Colonic mucosa (tissue), 4 donors: Measurements from ENCODE around the gene LYPD6B. TPM values are rescaled to one million over a fixed set of nuclear protein-coding genes. Genes with fewer than 3 reads are reported as not detected.

Experiments used
- DNase-seq: peaks from one replicate; pipeline ENCODE4 v3.0.0-alpha.2; 2020
- H3K27ac ChIP-seq: fragments of 200-600 bp; one replicate; pipeline ENCODE4 v1.8.0; 2021
- H3K27me3 ChIP-seq: fragments of 200-600 bp; one replicate; pipeline ENCODE4 v1.8.0; 2021
- H3K36me3 ChIP-seq: fragments of 200-600 bp; one replicate; pipeline ENCODE4 v1.8.0; 2021
- H3K4me1 ChIP-seq: fragments of 200-600 bp; one replicate; pipeline ENCODE4 v1.8.0; 2021; ENCODE audit warnings: mild to moderate bottlenecking
- H3K4me3 ChIP-seq: fragments of 200-600 bp; one replicate; pipeline ENCODE4 v1.8.0; 2021
- H3K9ac ChIP-seq, 2 donors: one replicate each; pipeline ENCODE4 v1.7.0; 2013; ENCODE audit warnings: control low read depth in 2 of 2, low read depth in 2 of 2, low read length in 2 of 2
- H3K9me3 ChIP-seq: fragments of 200-600 bp; one replicate; pipeline ENCODE4 v1.8.0; 2021
- intact Hi-C: fragments of 100-400 bp; cut with DNase I; formaldehyde crosslinking; loops from one replicate; pipeline ENCODE4 v1.14.1; 2022
- total RNA-seq, 2 donors: library from RNA; stranded (reverse); fragmentation: NEBNext Ultra II Directional in 1 of 2; extraction: Animal tissue kit (Norgen Biotek cat#: 25700) in 1 of 2; gene quantifications; one replicate each; pipeline ENCODE4 v1.2.1, GENCODE V29; 2021
- TF ChIP-seq, protein P1 (sequence below): fragments of 200-600 bp; IDR thresholded peaks from one replicate; pipeline ENCODE4 v1.8.0; 2022; ENCODE audit warnings: antibody characterized with exemption, mild to moderate bottlenecking
- donor health status: healthy.
- donor health status: DM: no; HTN: no; CAD: no.
- donor health status: DM: no; HTN: no; CAD: no.

LYPD6B gene
- total RNA-seq, 2 donors from 2014 or later, result 2.6 to 3.4 TPM

DNA sequence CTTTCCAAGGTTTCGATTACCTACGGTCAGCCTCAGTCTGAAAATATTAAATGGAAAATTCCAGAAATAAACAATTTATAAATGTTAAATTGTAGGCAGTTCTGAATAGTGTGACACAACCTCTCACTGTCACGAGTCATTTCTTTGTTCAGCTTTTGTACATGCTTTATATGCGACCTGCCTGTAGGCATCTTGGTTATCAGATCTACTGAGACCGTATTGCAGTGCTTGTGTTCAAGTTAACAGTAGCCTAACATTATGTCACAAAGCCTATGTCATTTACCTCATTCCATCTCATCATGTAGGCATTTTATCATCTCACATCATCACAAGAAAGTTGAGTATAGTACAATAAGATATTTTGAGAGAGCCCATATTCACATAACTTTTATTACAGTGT lies 77.3 kb downstream of the LYPD6B start:
- no peaks in the 10 kb centered on the region for H3K9me3 ChIP-seq
- TF ChIP-seq, protein P1, sequence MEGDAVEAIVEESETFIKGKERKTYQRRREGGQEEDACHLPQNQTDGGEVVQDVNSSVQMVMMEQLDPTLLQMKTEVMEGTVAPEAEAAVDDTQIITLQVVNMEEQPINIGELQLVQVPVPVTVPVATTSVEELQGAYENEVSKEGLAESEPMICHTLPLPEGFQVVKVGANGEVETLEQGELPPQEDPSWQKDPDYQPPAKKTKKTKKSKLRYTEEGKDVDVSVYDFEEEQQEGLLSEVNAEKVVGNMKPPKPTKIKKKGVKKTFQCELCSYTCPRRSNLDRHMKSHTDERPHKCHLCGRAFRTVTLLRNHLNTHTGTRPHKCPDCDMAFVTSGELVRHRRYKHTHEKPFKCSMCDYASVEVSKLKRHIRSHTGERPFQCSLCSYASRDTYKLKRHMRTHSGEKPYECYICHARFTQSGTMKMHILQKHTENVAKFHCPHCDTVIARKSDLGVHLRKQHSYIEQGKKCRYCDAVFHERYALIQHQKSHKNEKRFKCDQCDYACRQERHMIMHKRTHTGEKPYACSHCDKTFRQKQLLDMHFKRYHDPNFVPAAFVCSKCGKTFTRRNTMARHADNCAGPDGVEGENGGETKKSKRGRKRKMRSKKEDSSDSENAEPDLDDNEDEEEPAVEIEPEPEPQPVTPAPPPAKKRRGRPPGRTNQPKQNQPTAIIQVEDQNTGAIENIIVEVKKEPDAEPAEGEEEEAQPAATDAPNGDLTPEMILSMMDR, result no peak
- H3K36me3 ChIP-seq, result no peaks in the 10 kb centered on the region
- no peak overlapping the region for H3K4me3 ChIP-seq
- H3K27me3 ChIP-seq, result no peaks in the 10 kb centered on the region
- no peak for DNase-seq
- no peak overlapping the region for H3K27ac ChIP-seq
- H3K9ac ChIP-seq, result no peak overlapping the region
- H3K4me1 ChIP-seq, result no peaks in the 10 kb centered on the region
- intact Hi-C loops, result no loop called here

DNA sequence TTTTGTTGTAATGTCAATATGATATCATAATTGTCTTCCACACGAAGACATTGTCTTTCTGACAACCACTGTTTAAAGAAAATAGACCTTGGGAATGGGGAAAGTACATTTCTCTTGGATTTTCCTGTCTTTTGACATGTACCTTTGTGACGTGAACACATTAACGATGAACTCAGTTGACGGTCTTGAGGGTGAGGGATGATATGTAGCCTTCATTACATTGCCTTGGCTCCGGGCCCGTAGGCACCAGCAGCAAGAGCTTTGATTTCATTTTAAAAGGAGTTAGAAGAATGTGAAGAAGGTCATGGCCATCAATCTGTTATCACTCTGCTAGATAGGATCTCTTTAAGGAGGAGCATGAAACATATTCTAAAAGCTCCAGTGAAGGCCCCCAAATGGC lies 80.9 kb downstream of the LYPD6B start:
- Histone ChIP-seq H3K9me3 (no peaks in the 10 kb centered on the region), H3K27me3 (no peaks in the 10 kb centered on the region), H3K4me3 (no peak overlapping the region), H3K36me3 (no peaks in the 10 kb centered on the region), H3K9ac (no peak overlapping the region), H3K4me1 (no peaks in the 10 kb centered on the region), H3K27ac (no peak overlapping the region)
- intact Hi-C loops, result no loop called here
- TF ChIP-seq, protein P1, result no peak
- no peak for DNase-seq

DNA sequence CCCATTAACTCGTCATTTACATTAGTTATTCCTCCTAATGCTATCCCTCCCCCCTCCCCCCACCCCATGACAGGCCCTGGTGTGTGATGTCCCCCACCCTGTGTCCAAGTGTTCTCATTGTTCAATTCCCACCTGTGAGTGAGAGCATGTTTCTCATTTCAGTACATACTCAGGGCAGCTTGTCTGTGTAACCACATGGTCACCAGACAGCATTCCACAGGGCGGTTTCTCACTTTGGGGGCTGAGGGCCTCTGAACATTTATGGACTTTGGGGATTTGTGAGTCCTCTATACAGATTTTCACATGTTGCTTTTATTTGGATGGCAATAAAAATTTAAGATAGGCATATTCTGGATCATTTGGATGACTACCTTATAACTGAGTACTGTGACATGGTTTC lies 84.0 kb downstream of the LYPD6B start:
- TF ChIP-seq, protein P1, result no peak
- DNase-seq, result no peak
- Histone ChIP-seq H3K27ac (no peak overlapping the region), H3K4me3 (no peak overlapping the region), H3K36me3 (no peaks in the 10 kb centered on the region), H3K9ac (no peak overlapping the region), H3K27me3 (no peaks in the 10 kb centered on the region), H3K4me1 (no peaks in the 10 kb centered on the region), H3K9me3 (no peaks in the 10 kb centered on the region)
- intact Hi-C loops, result no loop called here

DNA sequence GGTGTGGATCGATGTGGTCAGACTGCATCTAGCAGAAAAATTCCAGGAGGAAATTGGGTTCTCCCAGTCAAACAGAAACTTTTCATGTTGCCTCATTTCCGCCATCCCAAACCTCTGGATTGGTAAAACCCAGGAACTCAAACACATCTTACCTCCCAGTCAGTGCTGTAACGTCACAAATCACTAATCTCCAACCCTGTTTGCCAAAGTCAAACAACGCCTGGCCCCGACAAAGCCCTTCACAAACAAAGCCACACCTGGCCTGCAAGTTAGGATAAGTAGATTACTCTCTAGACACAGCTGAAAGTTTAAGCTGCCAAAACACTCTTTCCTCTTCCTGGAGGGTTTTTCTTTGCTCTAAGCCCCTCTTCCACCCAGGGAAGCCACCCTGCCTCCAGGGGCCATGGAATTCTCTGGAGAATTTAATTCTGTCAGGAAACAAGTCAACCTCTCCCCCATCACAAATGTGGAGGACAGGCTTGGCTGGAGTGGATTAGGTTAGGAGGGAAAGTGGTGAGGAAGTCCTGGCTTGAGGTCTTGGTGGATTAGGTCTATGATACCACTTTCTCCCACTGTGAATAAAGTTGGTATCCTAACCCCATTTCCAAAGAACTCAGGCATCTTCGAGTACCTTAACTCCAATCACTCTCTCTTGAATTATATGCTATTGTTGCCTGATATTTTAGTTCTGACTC lies 86.7 kb downstream of the LYPD6B start:
- Histone ChIP-seq H3K36me3 (no peaks in the 10 kb centered on the region), H3K9ac (no peak overlapping the region), H3K4me1 (no peaks in the 10 kb centered on the region), H3K27me3 (no peaks in the 10 kb centered on the region), H3K27ac (no peak overlapping the region), H3K9me3 (no peaks in the 10 kb centered on the region), H3K4me3 (no peak overlapping the region)
- TF ChIP-seq, protein P1, result no peak
- intact Hi-C loops, result no loop called here
- peak; percentile 75 for DNase-seq

DNA sequence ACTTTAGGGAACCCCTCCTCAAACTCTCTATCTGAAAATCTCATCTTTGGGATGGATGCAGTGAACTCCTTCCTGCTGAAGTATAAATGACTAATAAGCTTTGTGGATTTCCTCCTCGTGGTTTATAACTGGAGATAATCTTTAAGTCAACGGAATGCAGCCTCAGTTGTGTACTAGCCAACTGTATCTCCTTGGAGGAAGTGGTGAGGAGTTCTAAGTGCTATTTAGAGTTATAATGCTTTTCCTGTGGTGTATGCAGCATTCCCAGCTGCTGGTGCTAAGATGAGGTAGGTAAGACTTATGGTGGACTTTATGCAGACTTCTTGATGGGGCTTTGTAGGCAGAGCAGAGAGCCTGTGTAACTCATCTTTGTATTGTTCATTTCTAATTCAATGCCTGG lies 90.9 kb downstream of the LYPD6B start:
- intact Hi-C loops, result no loop called here
- Histone ChIP-seq H3K4me3 (no peak overlapping the region), H3K4me1 (no peaks in the 10 kb centered on the region), H3K27me3 (no peaks in the 10 kb centered on the region), H3K9ac (no peak overlapping the region), H3K9me3 (no peaks in the 10 kb centered on the region), H3K36me3 (no peaks in the 10 kb centered on the region), H3K27ac (no peak overlapping the region)
- TF ChIP-seq, protein P1, result no peak
- DNase-seq, result no peak
